H9 (cell line): ENCODE measurements around the gene RAB14. TPM values are rescaled to one million over a fixed set of nuclear protein-coding genes. Genes with fewer than 3 reads are reported as not detected.

Source experiments
- DNase-seq: peaks from one replicate; pipeline ENCODE4 v3.0.0-alpha.2; 2017
- H2AFZ ChIP-seq: one replicate; pipeline ENCODE4 v1.6.1; 2013; ENCODE audit warnings: mild to moderate bottlenecking, low read length, control low read depth, moderate library complexity
- H2AK5ac ChIP-seq: 2 replicates; pipeline ENCODE4 v1.6.1; 2013; ENCODE audit warnings: low read length, control low read depth, mixed read lengths; ENCODE audit not compliant: insufficient read length
- H2BK120ac ChIP-seq: one replicate; pipeline ENCODE4 v1.6.1; 2013; ENCODE audit warnings: low read depth, mild to moderate bottlenecking, low read length, control low read depth, inconsistent platforms; ENCODE audit not compliant: poor library complexity, severe bottlenecking
- H2BK12ac ChIP-seq: 2 replicates; pipeline ENCODE4 v1.6.1; 2013; ENCODE audit warnings: low read length, control low read depth, mixed read lengths, low read depth; ENCODE audit not compliant: insufficient read length
- H2BK15ac ChIP-seq: 2 replicates; pipeline ENCODE4 v1.6.1; 2013; ENCODE audit warnings: low read depth, low read length, control low read depth
- H2BK20ac ChIP-seq: one replicate; pipeline ENCODE4 v1.6.1; 2013; ENCODE audit warnings: low read depth, mild to moderate bottlenecking, low read length, control low read depth, inconsistent platforms; ENCODE audit not compliant: poor library complexity, severe bottlenecking
- H2BK5ac ChIP-seq: 2 replicates; pipeline ENCODE4 v1.6.1; 2013; ENCODE audit warnings: low read length, control low read depth, mixed read lengths; ENCODE audit not compliant: insufficient read length
- H3K14ac ChIP-seq: 2 replicates; pipeline ENCODE4 v1.6.1; 2013; ENCODE audit warnings: low read length, control low read depth; ENCODE audit not compliant: insufficient read depth
- H3K18ac ChIP-seq: 2 replicates; pipeline ENCODE4 v1.6.1; 2013; ENCODE audit warnings: low read depth, mild to moderate bottlenecking, mixed read lengths, low read length, control low read depth; ENCODE audit not compliant: insufficient read length
- H3K23ac ChIP-seq: 2 replicates; pipeline ENCODE4 v1.6.1; 2013; ENCODE audit warnings: low read length, control low read depth, mixed read lengths, low read depth; ENCODE audit not compliant: insufficient read length
- H3K23me2 ChIP-seq: 2 replicates; pipeline ENCODE4 v1.6.1; 2013; ENCODE audit warnings: low read depth, mild to moderate bottlenecking, mixed read lengths, low read length, control low read depth; ENCODE audit not compliant: insufficient read length, poor library complexity, severe bottlenecking
- H3K27ac ChIP-seq: 2 replicates; pipeline ENCODE4 v1.5.1; 2013; ENCODE audit warnings: low read length, control low read depth, mixed read lengths, low read depth; ENCODE audit not compliant: insufficient read length
- H3K27me3 ChIP-seq: 2 replicates; pipeline ENCODE4 v1.6.1; 2013; ENCODE audit warnings: low read length, control low read depth, inconsistent platforms; ENCODE audit not compliant: insufficient read depth
- H3K4ac ChIP-seq: 2 replicates; pipeline ENCODE4 v1.6.1; 2013; ENCODE audit warnings: low read depth, mild to moderate bottlenecking, control low read depth, inconsistent platforms, low read length, moderate library complexity
- H3K4me1 ChIP-seq: 2 replicates; pipeline ENCODE4 v1.6.1; 2013; ENCODE audit warnings: low read length, control low read depth, inconsistent platforms; ENCODE audit not compliant: insufficient read depth
- H3K4me2 ChIP-seq: 2 replicates; pipeline ENCODE4 v1.6.1; 2013; ENCODE audit warnings: low read length, control low read depth, mixed read lengths; ENCODE audit not compliant: insufficient read length, insufficient read depth
- H3K56ac ChIP-seq: 2 replicates; pipeline ENCODE4 v1.6.1; 2013; ENCODE audit warnings: low read depth, mild to moderate bottlenecking, mixed read lengths, low read length, control low read depth; ENCODE audit not compliant: insufficient read length
- H3K79me1 ChIP-seq: 2 replicates; pipeline ENCODE4 v1.6.1; 2013; ENCODE audit warnings: low read depth, mild to moderate bottlenecking, moderate library complexity, low read length, control low read depth, inconsistent platforms; ENCODE audit not compliant: insufficient read depth, poor library complexity, severe bottlenecking
- H3K79me2 ChIP-seq: 2 replicates; pipeline ENCODE4 v1.6.1; 2013; ENCODE audit warnings: low read length, control low read depth, inconsistent platforms; ENCODE audit not compliant: insufficient read depth
- H3K9ac ChIP-seq: 2 replicates; pipeline ENCODE4 v1.6.1; 2013; ENCODE audit warnings: low read length, control low read depth, mixed read lengths; ENCODE audit not compliant: insufficient read length; ENCODE audit errors: extremely low read depth
- H3K9me3 ChIP-seq: one replicate; pipeline ENCODE4 v1.6.1; 2013; ENCODE audit warnings: low read depth, low read length, inconsistent platforms; ENCODE audit not compliant: control insufficient read depth
- H3T11ph ChIP-seq: one replicate; pipeline ENCODE4 v1.6.1; 2013; ENCODE audit warnings: mild to moderate bottlenecking, low read length, control low read depth, inconsistent platforms
- H4K20me1 ChIP-seq: one replicate; pipeline ENCODE4 v1.6.1; 2013; ENCODE audit not compliant: control insufficient read depth, insufficient read length, insufficient read depth
- H4K5ac ChIP-seq: 2 replicates; pipeline ENCODE4 v1.6.1; 2013; ENCODE audit warnings: low read depth, mild to moderate bottlenecking, mixed read lengths, low read length, control low read depth; ENCODE audit not compliant: insufficient read length
- H4K8ac ChIP-seq: replicated peaks from 2 replicates; pipeline ENCODE4 v1.6.1; 2013; ENCODE audit warnings: low read length, control low read depth, mixed read lengths, low read depth; ENCODE audit not compliant: insufficient read length
- H4K91ac ChIP-seq: 2 replicates; pipeline ENCODE4 v1.6.1; 2013; ENCODE audit warnings: low read depth, mild to moderate bottlenecking, moderate library complexity, mixed read lengths, low read length, control low read depth; ENCODE audit not compliant: insufficient read length
- H3K27ac Mint-ChIP-seq, 3 experiments: 2 replicates in 2 of 3; 3 replicates in 1 of 3; pipeline ENCODE4 v1.8.0; 2020 to 2021; ENCODE audit warnings: mixed read lengths in 3 of 3, mild to moderate bottlenecking in 1 of 3, moderate library complexity in 1 of 3
- H3K27me3 Mint-ChIP-seq: 2 replicates; pipeline ENCODE4 v1.8.0; 2021; ENCODE audit warnings: low read depth, mild to moderate bottlenecking, moderate library complexity, mixed read lengths
- H3K36me3 Mint-ChIP-seq, 3 experiments: 2 replicates in 2 of 3; 3 replicates in 1 of 3; pipeline ENCODE4 v1.8.0; 2020 to 2021; ENCODE audit warnings: low read depth in 3 of 3, mixed read lengths in 3 of 3; ENCODE audit not compliant: insufficient read depth in 1 of 3
- H3K4me1 Mint-ChIP-seq, 2 experiments: 2 replicates each; pipeline ENCODE4 v1.8.0; 2020; ENCODE audit warnings: mixed read lengths in 2 of 2
- H3K4me3 Mint-ChIP-seq, 2 experiments: 2 replicates in 1 of 2; 3 replicates in 1 of 2; pipeline ENCODE4 v1.8.0; 2020 to 2021; ENCODE audit warnings: mild to moderate bottlenecking in 2 of 2, mixed read lengths in 2 of 2, moderate library complexity in 1 of 2
- H3K9me3 Mint-ChIP-seq, 2 experiments: 2 replicates in 1 of 2; 3 replicates in 1 of 2; pipeline ENCODE4 v1.8.0; 2020; ENCODE audit warnings: mild to moderate bottlenecking in 2 of 2, mixed read lengths in 2 of 2, moderate library complexity in 1 of 2
- WGBS: extraction: QIAGEN DNeasy Blood & Tissue Kit; methylation state at CpG from one replicate; pipeline ENCODE4 v1.1.7; 2013; ENCODE audit warnings: missing lambda C conversion rate, low lambda C conversion rate, mixed read lengths; ENCODE audit not compliant: insufficient read length; ENCODE audit errors: extremely low coverage; 5-methylcytosine and 5-hydroxymethylcytosine counted together
- total RNA-seq: library from RNA; stranded (reverse); gene quantifications from 2 replicates; pipeline ENCODE4 v1.2.1, GENCODE V29; 2021
- TF ChIP-seq, protein P1 (sequence below): fragments of 200-600 bp; sonication (generic); conservative IDR thresholded peaks from 3 replicates; pipeline ENCODE4 v1.8.0; 2021; ENCODE audit warnings: antibody characterized with exemption, mild to moderate bottlenecking

The RAB14 gene
- total RNA-seq, 1 experiment from 2014 or later, result 33.6 TPM

DNA sequence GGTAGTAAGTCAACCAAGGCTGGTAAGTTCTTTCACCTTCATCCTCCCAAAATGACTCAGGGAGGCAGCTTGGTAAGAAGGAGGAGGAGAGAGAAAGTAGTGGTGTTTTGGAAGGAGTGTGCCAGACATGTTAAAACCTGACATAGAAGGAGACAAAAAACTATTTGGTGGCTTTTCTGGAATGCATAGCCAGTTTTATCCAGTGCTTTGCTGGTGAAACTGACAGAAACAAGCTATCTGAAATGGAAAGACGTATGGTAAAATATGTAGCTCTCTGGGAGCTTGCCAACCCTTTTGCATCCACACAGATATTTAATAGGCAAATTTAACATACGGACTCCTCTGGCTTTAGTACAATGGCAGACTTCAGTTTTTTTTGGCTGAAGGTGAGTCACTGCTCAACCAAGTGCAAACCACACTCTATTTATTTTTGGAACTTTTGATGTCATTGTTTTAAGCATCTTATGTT, 45.4 kb downstream of the RAB14 start:
- Mint-ChIP-seq H3K27ac (no peak overlapping the region), H3K4me3 (no peak overlapping the region), H3K27me3 (no peaks in the 10 kb centered on the region), H3K4me1 (no peaks in the 10 kb centered on the region), H3K36me3 (peaks cover 0 to 38% (median 20%) of the 10 kb centered on the region in 3 experiments; a peak in 5 of 7 replicates), H3K9me3 (no peaks in the 10 kb centered on the region)
- Histone ChIP-seq H3K79me2 (no peaks in the 10 kb centered on the region), H4K91ac (no peak overlapping the region), H3K23ac (no peak overlapping the region), H3K27ac (no peak overlapping the region), H4K5ac (no peak overlapping the region), H2AFZ (no peak overlapping the region), H3K14ac (no peak overlapping the region), H3K9me3 (no peaks in the 10 kb centered on the region), H3K27me3 (no peaks in the 10 kb centered on the region), H2AK5ac (no peak overlapping the region), H3T11ph (no peak overlapping the region), H2BK20ac (no peak overlapping the region), H3K9ac (no peak overlapping the region), H3K18ac (no peak overlapping the region), H3K23me2 (no peaks in the 10 kb centered on the region), H3K56ac (no peak overlapping the region), H3K4me1 (no peaks in the 10 kb centered on the region), H3K4ac (no peak overlapping the region), H3K79me1 (no peaks in the 10 kb centered on the region), H2BK5ac (no peak overlapping the region), H2BK12ac (no peak overlapping the region), H2BK120ac (no peak overlapping the region), H3K4me2 (no peak overlapping the region), H4K20me1 (no peaks in the 10 kb centered on the region), H4K8ac (no peak overlapping the region), H2BK15ac (no peak overlapping the region)
- DNase-seq, result no peak
- WGBS, result no CpG with 5 or more reads among the region's 2 CpGs
- TF ChIP-seq, protein P1, sequence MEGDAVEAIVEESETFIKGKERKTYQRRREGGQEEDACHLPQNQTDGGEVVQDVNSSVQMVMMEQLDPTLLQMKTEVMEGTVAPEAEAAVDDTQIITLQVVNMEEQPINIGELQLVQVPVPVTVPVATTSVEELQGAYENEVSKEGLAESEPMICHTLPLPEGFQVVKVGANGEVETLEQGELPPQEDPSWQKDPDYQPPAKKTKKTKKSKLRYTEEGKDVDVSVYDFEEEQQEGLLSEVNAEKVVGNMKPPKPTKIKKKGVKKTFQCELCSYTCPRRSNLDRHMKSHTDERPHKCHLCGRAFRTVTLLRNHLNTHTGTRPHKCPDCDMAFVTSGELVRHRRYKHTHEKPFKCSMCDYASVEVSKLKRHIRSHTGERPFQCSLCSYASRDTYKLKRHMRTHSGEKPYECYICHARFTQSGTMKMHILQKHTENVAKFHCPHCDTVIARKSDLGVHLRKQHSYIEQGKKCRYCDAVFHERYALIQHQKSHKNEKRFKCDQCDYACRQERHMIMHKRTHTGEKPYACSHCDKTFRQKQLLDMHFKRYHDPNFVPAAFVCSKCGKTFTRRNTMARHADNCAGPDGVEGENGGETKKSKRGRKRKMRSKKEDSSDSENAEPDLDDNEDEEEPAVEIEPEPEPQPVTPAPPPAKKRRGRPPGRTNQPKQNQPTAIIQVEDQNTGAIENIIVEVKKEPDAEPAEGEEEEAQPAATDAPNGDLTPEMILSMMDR, result no peak
